ENCODE data around the gene LRRC49. TPM values are rescaled to one million over a fixed set of nuclear protein-coding genes. Genes with fewer than 3 reads are reported as not detected.
A peak's percentile ranks its signal among the peaks of the same experiment; 100 is the strongest.

Gene LRRC49, protein sequence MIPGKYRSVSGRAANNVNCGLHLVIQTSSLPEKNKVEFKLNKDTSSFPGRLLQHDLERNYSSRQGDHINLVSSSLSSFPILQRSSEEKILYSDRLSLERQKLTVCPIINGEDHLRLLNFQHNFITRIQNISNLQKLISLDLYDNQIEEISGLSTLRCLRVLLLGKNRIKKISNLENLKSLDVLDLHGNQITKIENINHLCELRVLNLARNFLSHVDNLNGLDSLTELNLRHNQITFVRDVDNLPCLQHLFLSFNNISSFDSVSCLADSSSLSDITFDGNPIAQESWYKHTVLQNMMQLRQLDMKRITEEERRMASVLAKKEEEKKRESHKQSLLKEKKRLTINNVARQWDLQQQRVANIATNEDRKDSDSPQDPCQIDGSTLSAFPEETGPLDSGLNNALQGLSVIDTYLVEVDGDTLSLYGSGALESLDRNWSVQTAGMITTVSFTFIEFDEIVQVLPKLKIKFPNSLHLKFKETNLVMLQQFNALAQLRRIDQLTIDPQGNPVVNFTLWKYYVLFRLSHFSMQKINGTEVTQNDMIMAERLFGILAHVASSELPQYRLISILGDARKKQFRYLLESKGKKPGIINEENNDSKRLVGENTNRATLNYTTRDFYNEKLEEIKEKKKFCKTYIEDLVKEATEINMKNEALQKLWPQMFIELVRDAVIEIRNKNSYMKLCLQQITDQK
- 23.4 and 23.6 TPM in 2 replicates for total RNA-seq
- long read RNA-seq, full-length matches to known transcripts: 97 of 163 reads
- long read RNA-seq, partial matches to known transcripts: 50 of 163 reads
- long read RNA-seq, other reads (novel, unspliced or antisense): 16 of 163 reads

DNA sequence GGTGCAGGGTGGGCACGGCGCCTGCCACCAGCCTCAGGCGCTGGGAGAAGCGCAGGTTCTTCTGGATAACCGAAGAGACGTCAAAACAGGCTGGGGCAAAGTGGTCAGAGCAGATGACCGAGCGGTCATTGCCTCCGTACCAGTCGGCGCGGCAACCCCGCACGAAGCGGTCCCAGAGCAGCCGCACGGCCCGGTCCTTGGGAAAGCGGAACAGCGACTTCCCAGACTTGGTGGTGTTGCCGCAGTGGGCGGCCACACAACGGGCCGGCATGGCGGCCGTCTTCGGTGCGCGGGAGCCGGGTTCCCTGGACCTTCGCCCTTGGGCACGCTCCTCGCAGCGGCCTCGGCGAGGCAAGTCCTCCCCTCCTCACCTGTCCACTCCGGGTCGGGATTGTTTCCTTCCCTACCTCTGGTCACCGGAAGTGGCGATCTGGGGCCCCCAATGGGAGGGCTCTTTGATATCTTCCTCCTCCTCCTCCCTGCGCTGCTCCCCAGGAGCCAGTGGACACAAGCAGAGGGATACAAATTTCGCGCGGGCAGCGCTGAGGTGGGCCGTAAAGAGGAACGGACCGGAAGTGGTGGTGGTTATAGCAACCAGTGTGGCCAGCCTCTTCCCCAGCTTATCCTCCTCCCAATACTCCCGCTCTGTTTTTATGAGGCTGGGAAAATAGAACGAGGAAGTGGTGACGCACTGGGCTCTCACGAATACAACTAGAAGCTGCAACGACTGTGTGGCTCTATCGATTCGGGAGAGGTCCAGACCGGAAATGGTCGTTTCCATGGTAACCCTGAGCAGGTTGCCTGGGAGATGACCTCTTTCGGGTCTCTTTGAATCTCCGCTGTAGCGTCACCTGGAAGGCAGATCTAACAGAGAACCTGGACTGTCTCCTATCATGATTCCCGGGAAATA, at the start of gene LRRC49, which contains the start of gene THAP10:
TSS of gene LRRC49 (plus strand) at position 825 of the 910 bp plus-strand sequence. CDS start at position 894, 69 bp downstream.
TSS of gene THAP10 (minus strand) at position 432 of the 910 bp plus-strand sequence. CDS start at position 271, 161 bp downstream.
- peak; percentile 68 for DNase-seq (ENCODE audit: low spot score, unreplicated experiment)
- Mint-ChIP-seq H3K9me3 (ENCODE audit: low read depth) (no peaks in the 10 kb centered on the region), H3K4me1 (ENCODE audit: low read depth) (peaks cover 15% of the 10 kb centered on the region), H3K27me3 (no peaks in the 10 kb centered on the region), H3K4me3 (ENCODE audit: low read depth) (peak within 1 kb of the TSS; percentile 99), H3K27ac (peak within 1 kb of the TSS; percentile 92), H3K36me3 (ENCODE audit: insufficient read depth) (peaks cover 8% of the 10 kb centered on the region)
- TF ChIP-seq CTCF (IDR thresholded peaks at IDR 0.05; ENCODE audit: unreplicated experiment): no peak

DNA sequence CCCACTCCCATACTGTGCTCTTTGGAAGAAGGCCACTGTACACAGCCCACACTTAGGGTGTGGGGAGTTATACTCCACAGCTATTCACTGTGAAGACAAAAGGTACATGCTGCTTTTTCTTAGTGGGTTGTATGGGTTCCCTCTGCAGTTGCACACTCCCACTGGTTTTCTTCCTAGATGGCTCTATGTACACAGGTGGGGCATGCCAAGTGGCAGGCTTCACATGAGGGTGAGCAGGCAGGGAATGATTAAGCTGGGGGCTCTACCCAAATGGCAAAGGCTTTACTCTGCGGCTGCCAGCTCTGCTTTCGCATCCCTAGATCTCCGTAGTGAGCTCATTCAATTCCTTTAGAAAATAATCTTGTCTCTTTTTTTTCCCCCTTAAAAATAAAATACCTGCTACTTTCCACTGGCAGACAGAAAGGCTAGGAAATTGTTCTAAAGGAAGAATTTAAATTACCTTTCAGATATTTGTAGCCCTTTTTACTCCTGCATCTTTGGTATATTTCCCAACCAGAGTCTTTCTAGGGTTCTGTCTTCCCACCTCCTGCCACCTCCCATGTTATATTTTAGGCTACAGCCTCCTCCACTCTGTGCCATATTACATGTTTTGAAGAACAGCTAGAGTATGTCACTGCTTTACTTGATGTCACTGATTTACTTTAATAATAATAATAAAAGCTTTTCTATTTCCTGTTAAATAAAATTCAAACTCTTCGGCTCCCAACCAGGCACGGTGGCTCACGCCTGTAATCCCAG, 46.8 kb upstream of the LRRC49 start:
- DNase-seq (ENCODE audit: low spot score, unreplicated experiment): no peak
- Mint-ChIP-seq H3K27ac (no peak overlapping the region), H3K4me1 (ENCODE audit: low read depth) (no peaks in the 10 kb centered on the region), H3K36me3 (ENCODE audit: insufficient read depth) (peaks cover 12% of the 10 kb centered on the region), H3K4me3 (ENCODE audit: low read depth) (no peak overlapping the region), H3K27me3 (no peaks in the 10 kb centered on the region), H3K9me3 (ENCODE audit: low read depth) (no peaks in the 10 kb centered on the region)
- no peak for TF ChIP-seq CTCF (IDR thresholded peaks at IDR 0.05; ENCODE audit: unreplicated experiment)

GRCh38 chr15:70851889-70852288, 40.7 kb upstream of the LRRC49 start:
- DNase-seq (ENCODE audit: low spot score, unreplicated experiment): no peak
- H3K9me3 Mint-ChIP-seq (ENCODE audit: low read depth): no peaks in the 10 kb centered on the region
- peaks cover 5% of the 10 kb centered on the region for H3K36me3 Mint-ChIP-seq (ENCODE audit: insufficient read depth)
- H3K4me3 Mint-ChIP-seq (ENCODE audit: low read depth): no peak overlapping the region
- peaks cover 13% of the 10 kb centered on the region for H3K27me3 Mint-ChIP-seq
- peaks cover 9% of the 10 kb centered on the region for H3K4me1 Mint-ChIP-seq (ENCODE audit: low read depth)
- no peak overlapping the region for H3K27ac Mint-ChIP-seq
- no peak for TF ChIP-seq CTCF (IDR thresholded peaks at IDR 0.05; ENCODE audit: unreplicated experiment)

DNA sequence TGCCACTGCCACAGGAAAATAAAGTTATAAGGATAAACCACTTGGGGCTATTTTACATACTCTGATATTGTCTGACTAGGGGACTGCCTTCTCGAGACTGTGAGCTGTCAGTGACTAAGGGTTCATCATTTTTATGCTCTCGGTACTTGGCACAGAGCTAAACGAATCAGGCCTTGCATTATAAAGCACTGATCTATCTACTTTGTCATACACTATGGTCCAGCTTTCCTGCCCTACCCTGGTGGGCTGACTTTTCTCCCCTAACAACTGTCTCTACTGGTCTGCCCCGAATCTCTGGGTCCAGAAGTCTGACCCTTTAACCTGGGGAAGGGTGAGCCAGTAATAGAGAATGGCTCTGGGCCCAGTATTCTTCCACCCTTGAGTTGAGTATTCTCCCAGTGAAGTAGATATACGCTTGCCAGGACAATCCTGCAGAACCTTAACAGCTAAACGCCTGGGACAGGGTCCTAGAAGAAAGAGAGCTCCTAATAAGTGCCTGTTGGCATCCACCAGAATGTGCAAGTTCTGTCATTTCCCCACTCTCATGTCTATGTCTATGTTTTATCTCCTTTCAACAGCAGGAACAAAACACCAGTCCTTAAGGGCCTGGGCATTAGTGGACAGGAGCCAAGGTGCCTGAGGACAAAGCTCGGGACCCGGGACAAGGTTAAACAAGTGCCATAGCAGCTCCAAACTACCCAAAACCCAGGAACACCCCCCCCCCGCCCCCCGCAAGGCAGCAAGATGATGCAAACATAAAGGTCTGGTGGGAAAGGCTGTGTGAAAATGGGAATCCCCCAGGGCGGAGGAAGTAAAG, 39.9 kb upstream of the LRRC49 start:
- no peak for DNase-seq (ENCODE audit: low spot score, unreplicated experiment)
- H3K36me3 Mint-ChIP-seq (ENCODE audit: insufficient read depth): peaks cover 5% of the 10 kb centered on the region
- H3K4me1 Mint-ChIP-seq (ENCODE audit: low read depth): peaks cover 9% of the 10 kb centered on the region
- no peak for TF ChIP-seq CTCF (IDR thresholded peaks at IDR 0.05; ENCODE audit: unreplicated experiment)
- H3K27ac Mint-ChIP-seq: peak overlapping the region; percentile 93
- H3K27me3 Mint-ChIP-seq: peaks cover 17% of the 10 kb centered on the region
- H3K9me3 Mint-ChIP-seq (ENCODE audit: low read depth): no peaks in the 10 kb centered on the region
- peak overlapping the region; percentile 85 for H3K4me3 Mint-ChIP-seq (ENCODE audit: low read depth)

Measured in progenitor cell of endocrine pancreas (in vitro differentiated cells).